Ascending aorta (tissue), 2 donors: ENCODE measurements around the gene TCTA. TPM values are rescaled to one million over a fixed set of nuclear protein-coding genes. Genes with fewer than 3 reads are reported as not detected.

Experiments
- DNase-seq, 2 donors: peaks; one replicate each; pipeline ENCODE4 v3.0.0-alpha.2; 2019; ENCODE audit warnings: low spot score in 2 of 2
- H3K27ac ChIP-seq, 2 donors: fragments of 200-600 bp; sonication (generic); one replicate each; pipeline ENCODE4 v1.5.1; 2016 to 2017; ENCODE audit warnings: mild to moderate bottlenecking in 1 of 2
- H3K27me3 ChIP-seq: fragments of 200-600 bp; sonication (generic); one replicate; pipeline ENCODE4 v1.5.1; 2017
- H3K36me3 ChIP-seq, 2 donors: fragments of 200-600 bp; sonication (generic); one replicate each; pipeline ENCODE4 v1.5.1; 2016
- H3K4me1 ChIP-seq, 2 donors: fragments of 200-600 bp; sonication (generic); one replicate each; pipeline ENCODE4 v1.5.1; 2016 to 2017; ENCODE audit warnings: mild to moderate bottlenecking in 1 of 2
- H3K4me3 ChIP-seq, 2 donors: fragments of 200-600 bp; sonication (generic); one replicate each; pipeline ENCODE4 v1.5.1; 2016 to 2017; ENCODE audit warnings: mild to moderate bottlenecking in 1 of 2
- H3K9me3 ChIP-seq, 2 donors: fragments of 200-600 bp; sonication (generic); one replicate each; pipeline ENCODE4 v1.5.1; 2016
- CTCF ChIP-seq, 3 experiments: fragments of 200-600 bp in 2 of 3; fragments of 450-650 bp in 1 of 3; sonication (generic) in 2 of 3; IDR thresholded peaks; one replicate each; pipeline ENCODE4 v1.5.1; 2016 to 2019; ENCODE audit warnings: antibody characterized with exemption in 3 of 3, mild to moderate bottlenecking in 1 of 3, moderate library complexity in 1 of 3
- intact Hi-C: fragments of 100-400 bp; cut with DNase I; formaldehyde crosslinking; loops from one replicate; pipeline ENCODE4 v1.15.1; 2023
- total RNA-seq: library from RNA; depleted of rRNA; stranded (reverse); fragments of >200 nt; gene quantifications from one replicate; pipeline ENCODE4 v1.1.0, GENCODE V29; 2016

TCTA gene
- total RNA-seq, 1 donor from 2014 or later = 51.5 TPM

- no peaks in the 10 kb centered on the region for H3K9me3 ChIP-seq
- intact Hi-C loops = loop anchor here (10.0 kb wide), 1 partner anchor 367 kb away; the partner anchor contains the start of gene QRICH1
- no peak overlapping the region for H3K4me3 ChIP-seq
- no peak for DNase-seq
- H3K4me1 ChIP-seq = no peaks in the 10 kb centered on the region
- H3K36me3 ChIP-seq = no peaks in the 10 kb centered on the region
- no peak for TF ChIP-seq CTCF (IDR thresholded peaks at IDR 0.05)
- no peaks in the 10 kb centered on the region for H3K27me3 ChIP-seq
- no peak overlapping the region for H3K27ac ChIP-seq
Measured at GRCh38 chr3:49462222-49462621, 50.0 kb downstream of the TCTA start.

- Histone ChIP-seq H3K9me3 (no peaks in the 10 kb centered on the region), H3K27ac (peak overlapping the region; percentile 41 to 93), H3K27me3 (no peaks in the 10 kb centered on the region), H3K36me3 (no peaks in the 10 kb centered on the region), H3K4me1 (peaks cover 9 to 12% of the 10 kb centered on the region in 2 donors), H3K4me3 (no peak overlapping the region)
- intact Hi-C loops = loop anchor here (10.0 kb wide), 1 partner anchor 371 kb away; the partner anchor contains the start of gene QRICH1
- no peak for TF ChIP-seq CTCF (IDR thresholded peaks at IDR 0.05)
- no peak for DNase-seq
Measured at GRCh38 chr3:49465270-49466034, 53.2 kb downstream of the TCTA start.

Other genes starting within 250 kb of the TCTA start
- gene CCDC71, start 246.1 kb upstream of the TCTA start, total RNA-seq = 31.6 TPM
- gene KLHDC8B, start 240.8 kb upstream of the TCTA start, total RNA-seq = 57.5 TPM
- gene C3orf62, start 135.2 kb upstream of the TCTA start, total RNA-seq = 0.43 TPM
- gene USP4, start 72.4 kb upstream of the TCTA start, total RNA-seq = 94.7 TPM
- 422 TPM for gene GPX1, start 54.1 kb upstream of the TCTA start, total RNA-seq
- 426 TPM for gene RHOA, start 447 bp upstream of the TCTA start, total RNA-seq
- not detected for gene AMT, start 10.1 kb downstream of the TCTA start, total RNA-seq
- 2.2 TPM for gene NICN1, start 16.9 kb downstream of the TCTA start, total RNA-seq
- 57.9 TPM for gene DAG1, start 57.8 kb downstream of the TCTA start, total RNA-seq
- 0.85 TPM for gene BSN, start 142.1 kb downstream of the TCTA start, total RNA-seq